ENCODE data around the gene ZFYVE21. TPM values are rescaled to one million over a fixed set of nuclear protein-coding genes. Genes with fewer than 3 reads are reported as not detected.

Gene ZFYVE21
- total RNA-seq, 2 experiments from 2014 or later, result 18.0 to 22.5 TPM

GRCh38 chr14:103702497-103703432 lies 12.8 kb upstream of the ZFYVE21 start:
- H3K4me2 ChIP-seq (ENCODE audit: low read length), result peak overlapping the region; percentile 28; the same call in 1 of the 2 replicates
- peaks cover 49% of the 10 kb centered on the region for H3K4me1 ChIP-seq (ENCODE audit: insufficient read depth, low read length, poor library complexity, severe bottlenecking)
- no TSS peak for BruUV-seq (replicated peaks)
- H3K79me2 ChIP-seq (ENCODE audit: insufficient read depth, low read depth, low read length), result no peaks in the 10 kb centered on the region
- H3K27ac ChIP-seq (ENCODE audit: low read depth, low read length, poor library complexity, severe bottlenecking), result peak overlapping the region; percentile 59
- no peak overlapping the region for H3K4me3 ChIP-seq (ENCODE audit: low read depth, low read length, poor library complexity, severe bottlenecking)
- H4K20me1 ChIP-seq (ENCODE audit: insufficient read depth, low read length), result no peaks in the 10 kb centered on the region
- ChIA-PET CTCF (ENCODE audit: unreplicated experiment) (no interaction called here), POLR2A (no interaction called here)
- no peaks in the 10 kb centered on the region for H3K9me3 ChIP-seq (ENCODE audit: low read length)
- TF ChIP-seq CTCF (conservative IDR thresholded peaks at IDR 0.05; ENCODE audit: low read length) (no peak), EZH2phosphoT487 (IDR thresholded peaks at IDR 0.05; ENCODE audit: borderline replicate concordance, low read depth, low read length) (no peak)
- intact Hi-C loops (cut with micrococcal nuclease; ENCODE audit: unreplicated experiment), result no loop called here
- H3K9me2 ChIP-seq (ENCODE audit: insufficient read depth, low read length), result no peaks in the 10 kb centered on the region
- peaks cover 90% of the 10 kb centered on the region for H3K36me3 ChIP-seq (ENCODE audit: insufficient read depth, low read length)
- no peak overlapping the region for H2AFZ ChIP-seq (ENCODE audit: low read length)
- DNase-seq (ENCODE audit: low spot score), result no peak

GRCh38 chr14:103703433-103704385 lies 11.9 kb upstream of the ZFYVE21 start:
- Histone ChIP-seq H3K4me2 (ENCODE audit: low read length) (no peak overlapping the region), H3K9me2 (ENCODE audit: insufficient read depth, low read length) (no peaks in the 10 kb centered on the region), H3K9me3 (ENCODE audit: low read length) (no peaks in the 10 kb centered on the region), H3K27ac (ENCODE audit: low read depth, low read length, poor library complexity, severe bottlenecking) (no peak overlapping the region), H2AFZ (ENCODE audit: low read length) (no peak overlapping the region), H3K4me1 (ENCODE audit: insufficient read depth, low read length, poor library complexity, severe bottlenecking) (peaks cover 40% of the 10 kb centered on the region), H3K4me3 (ENCODE audit: low read depth, low read length, poor library complexity, severe bottlenecking) (no peak overlapping the region), H4K20me1 (ENCODE audit: insufficient read depth, low read length) (no peaks in the 10 kb centered on the region), H3K79me2 (ENCODE audit: insufficient read depth, low read depth, low read length) (no peaks in the 10 kb centered on the region), H3K36me3 (ENCODE audit: insufficient read depth, low read length) (peaks cover 90% of the 10 kb centered on the region)
- no TSS peak for BruUV-seq (replicated peaks)
- ChIA-PET POLR2A (no interaction called here), CTCF (ENCODE audit: unreplicated experiment) (no interaction called here)
- intact Hi-C loops (cut with micrococcal nuclease; ENCODE audit: unreplicated experiment), result no loop called here
- no peak for DNase-seq (ENCODE audit: low spot score)
- TF ChIP-seq CTCF (conservative IDR thresholded peaks at IDR 0.05; ENCODE audit: low read length), result no peak
- TF ChIP-seq EZH2phosphoT487 (IDR thresholded peaks at IDR 0.05; ENCODE audit: borderline replicate concordance, low read depth, low read length), result no peak
